ENCODE measurements around the gene TAF9B. TPM values are rescaled to one million over a fixed set of nuclear protein-coding genes. Genes with fewer than 3 reads are reported as not detected.
"Not testable (repeated sequence)": the region's sequence is repeated elsewhere in the genome, so short reads cannot be mapped to it uniquely, and the experiment has no call there.

TAF9B gene
- 21.1 TPM for total RNA-seq
- long read RNA-seq, transcript TAF9B-201 (7 exons, 2,713 nt): major isoform, 37 of 40 reads
- long read RNA-seq, partial matches to known transcripts: 1 of 40 reads
- long read RNA-seq, other reads (novel, unspliced or antisense): 2 of 40 reads

- peak within 1 kb of the TSS; percentile 81 for H3K27ac ChIP-seq (replicated peaks)
- intact Hi-C loops (cut with micrococcal nuclease): no loop called here
Measured at GRCh38 chrX:78139160-78140123, at the start of gene TAF9B. Gene TAF9B (minus strand): TSS chrX:78139650. CDS start chrX:78139611, 39 bp downstream.

GRCh38 chrX:78182881-78183280 is 43.4 kb upstream of the TAF9B start:
- Histone ChIP-seq H3K36me3 (no peaks in the 10 kb centered on the region), H3K4me3 (no peak overlapping the region), H3K4me1 (no peaks in the 10 kb centered on the region), H3K27ac (replicated peaks) (no peak overlapping the region), H3K27me3 (ENCODE audit: low read depth) (no peaks in the 10 kb centered on the region), H3K9me3 (replicated peaks) (no peaks in the 10 kb centered on the region)
- intact Hi-C loops (cut with micrococcal nuclease): no loop called here
- no peak for TF ChIP-seq CTCF (IDR thresholded peaks at IDR 0.05; ENCODE audit: borderline replicate concordance)
- DNase-seq: no peak

More at GRCh38 chrX:78139160-78140123, at the start of gene TAF9B:
- H3K9me3 ChIP-seq (replicated peaks): no peaks in the 10 kb centered on the region
- peak; percentile 78 for DNase-seq
- peaks cover 9% of the 10 kb centered on the region for H3K4me1 ChIP-seq
- no peaks in the 10 kb centered on the region for H3K27me3 ChIP-seq (ENCODE audit: low read depth)
- TF ChIP-seq CTCF (IDR thresholded peaks at IDR 0.05; ENCODE audit: borderline replicate concordance): no peak
- H3K4me3 ChIP-seq: peak within 1 kb of the TSS; percentile 81
- H3K36me3 ChIP-seq: no peaks in the 10 kb centered on the region

- H3K27me3 ChIP-seq (ENCODE audit: low read depth): no peaks in the 10 kb centered on the region
- H3K4me1 ChIP-seq: no peaks in the 10 kb centered on the region
- intact Hi-C loops (cut with micrococcal nuclease): no loop called here
- no peaks in the 10 kb centered on the region for H3K9me3 ChIP-seq (replicated peaks)
- no peak overlapping the region for H3K27ac ChIP-seq (replicated peaks)
- no peak for TF ChIP-seq CTCF (IDR thresholded peaks at IDR 0.05; ENCODE audit: borderline replicate concordance)
- H3K36me3 ChIP-seq: no peaks in the 10 kb centered on the region
- no peak for DNase-seq
- H3K4me3 ChIP-seq: no peak overlapping the region
Measured at GRCh38 chrX:78181307-78181706, 41.9 kb upstream of the TAF9B start.

GRCh38 chrX:78168065-78168464 is 28.6 kb upstream of the TAF9B start:
- intact Hi-C loops (cut with micrococcal nuclease): no loop called here
- H3K4me1 ChIP-seq: no peaks in the 10 kb centered on the region
- no peaks in the 10 kb centered on the region for H3K9me3 ChIP-seq (replicated peaks)
- DNase-seq: no peak
- TF ChIP-seq CTCF (IDR thresholded peaks at IDR 0.05; ENCODE audit: borderline replicate concordance): no peak
- H3K4me3 ChIP-seq: no peak overlapping the region
- no peaks in the 10 kb centered on the region for H3K36me3 ChIP-seq
- no peaks in the 10 kb centered on the region for H3K27me3 ChIP-seq (ENCODE audit: low read depth)
- no peak overlapping the region for H3K27ac ChIP-seq (replicated peaks)

- no peak for TF ChIP-seq CTCF (IDR thresholded peaks at IDR 0.05; ENCODE audit: borderline replicate concordance)
- Histone ChIP-seq H3K36me3 (no peaks in the 10 kb centered on the region), H3K27ac (replicated peaks) (no peak overlapping the region), H3K4me1 (no peaks in the 10 kb centered on the region), H3K9me3 (replicated peaks) (no peaks in the 10 kb centered on the region), H3K27me3 (ENCODE audit: low read depth) (no peaks in the 10 kb centered on the region), H3K4me3 (no peak overlapping the region)
- no peak for DNase-seq
- intact Hi-C loops (cut with micrococcal nuclease): no loop called here
Measured at GRCh38 chrX:78165425-78165824, 26.0 kb upstream of the TAF9B start.

- intact Hi-C loops (cut with micrococcal nuclease); H3K36me3 ChIP-seq; H3K27ac ChIP-seq (replicated peaks); H3K4me3 ChIP-seq; H3K9me3 ChIP-seq (replicated peaks); DNase-seq; H3K4me1 ChIP-seq; H3K27me3 ChIP-seq (ENCODE audit: low read depth): not testable (repeated sequence)
Measured at GRCh38 chrX:78163175-78163574, 23.7 kb upstream of the TAF9B start.

- H3K27ac ChIP-seq (replicated peaks); intact Hi-C loops (cut with micrococcal nuclease); H3K4me3 ChIP-seq; H3K27me3 ChIP-seq (ENCODE audit: low read depth); H3K4me1 ChIP-seq; H3K36me3 ChIP-seq; H3K9me3 ChIP-seq (replicated peaks); DNase-seq: not testable (repeated sequence)
Measured at GRCh38 chrX:78160711-78161110, 21.3 kb upstream of the TAF9B start.

GRCh38 chrX:78157846-78158245 is 18.4 kb upstream of the TAF9B start:
- H3K9me3 ChIP-seq (replicated peaks); H3K4me1 ChIP-seq; intact Hi-C loops (cut with micrococcal nuclease); H3K27me3 ChIP-seq (ENCODE audit: low read depth); DNase-seq; H3K27ac ChIP-seq (replicated peaks); H3K4me3 ChIP-seq; H3K36me3 ChIP-seq: not testable (repeated sequence)

Data from left ventricle myocardium inferior (tissue), 1 donor.